ENCODE results near the gene DISP2.

GRCh38 chr15:40369474-40369869 is 11.5 kb downstream of the DISP2 start:
- TF ChIP-seq CTCF (IDR thresholded peaks at IDR 0.05; ENCODE audit: insufficient read depth, low read length, poor library complexity, severe bottlenecking) (no peak), EZH2phosphoT487 (conservative IDR thresholded peaks at IDR 0.05; ENCODE audit: low read length) (no peak)
